Sigmoid colon (tissue), 4 donors: ENCODE data around the gene ARHGAP22.

Experiments used
- POLR2AphosphoS5 ChIP-seq, 4 donors: sonication (generic); formaldehyde crosslinking; IDR thresholded peaks; one replicate each; pipeline ENCODE4 v1.6.1; 2017; ENCODE audit warnings: antibody characterized with exemption in 4 of 4
- TF ChIP-seq, protein P1 (sequence below), 4 experiments: fragments of 450-650 bp in 3 of 4; fragments of 200-600 bp in 1 of 4; IDR thresholded peaks; one replicate each; pipeline ENCODE4 v1.5.1; 2016 to 2019; ENCODE audit warnings: antibody characterized with exemption in 4 of 4, mild to moderate bottlenecking in 3 of 4, moderate library complexity in 2 of 4

DNA sequence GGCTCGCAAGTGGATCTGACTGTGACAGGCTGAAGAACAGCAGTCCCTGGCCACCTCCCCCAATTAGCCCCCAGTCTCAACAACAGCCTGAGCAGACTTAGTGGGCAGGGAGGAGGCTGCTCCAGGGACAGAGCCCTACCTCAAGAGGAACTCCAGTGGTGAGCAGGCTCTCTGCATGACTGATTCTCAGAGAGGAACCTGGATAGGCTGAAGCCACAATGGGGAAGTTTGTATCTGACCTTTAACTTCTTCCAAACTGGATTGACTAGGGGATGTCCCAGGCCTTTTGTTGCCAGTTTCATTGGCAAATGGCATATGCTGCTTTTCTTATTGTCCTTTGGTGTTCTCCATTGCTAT lies 93.0 kb downstream of the ARHGAP22 start:
- TF ChIP-seq, protein P1, sequence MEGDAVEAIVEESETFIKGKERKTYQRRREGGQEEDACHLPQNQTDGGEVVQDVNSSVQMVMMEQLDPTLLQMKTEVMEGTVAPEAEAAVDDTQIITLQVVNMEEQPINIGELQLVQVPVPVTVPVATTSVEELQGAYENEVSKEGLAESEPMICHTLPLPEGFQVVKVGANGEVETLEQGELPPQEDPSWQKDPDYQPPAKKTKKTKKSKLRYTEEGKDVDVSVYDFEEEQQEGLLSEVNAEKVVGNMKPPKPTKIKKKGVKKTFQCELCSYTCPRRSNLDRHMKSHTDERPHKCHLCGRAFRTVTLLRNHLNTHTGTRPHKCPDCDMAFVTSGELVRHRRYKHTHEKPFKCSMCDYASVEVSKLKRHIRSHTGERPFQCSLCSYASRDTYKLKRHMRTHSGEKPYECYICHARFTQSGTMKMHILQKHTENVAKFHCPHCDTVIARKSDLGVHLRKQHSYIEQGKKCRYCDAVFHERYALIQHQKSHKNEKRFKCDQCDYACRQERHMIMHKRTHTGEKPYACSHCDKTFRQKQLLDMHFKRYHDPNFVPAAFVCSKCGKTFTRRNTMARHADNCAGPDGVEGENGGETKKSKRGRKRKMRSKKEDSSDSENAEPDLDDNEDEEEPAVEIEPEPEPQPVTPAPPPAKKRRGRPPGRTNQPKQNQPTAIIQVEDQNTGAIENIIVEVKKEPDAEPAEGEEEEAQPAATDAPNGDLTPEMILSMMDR (IDR thresholded peaks at IDR 0.05), result no peak
- no peak for TF ChIP-seq POLR2AphosphoS5 (IDR thresholded peaks at IDR 0.05)
